Pancreas (tissue), 10 donors: ENCODE results near the gene MCC. TPM values are rescaled to one million over a fixed set of nuclear protein-coding genes. Genes with fewer than 3 reads are reported as not detected.

Experiments
- ATAC-seq, 4 donors: fragments of 200-7000 bp; cut with Tn5 transposase; one replicate each; pipeline versions ENCODE4 v1.8.0 to v1.9.1; 2020; ENCODE audit warnings: mild to moderate bottlenecking in 4 of 4, moderate library complexity in 4 of 4
- DNase-seq, 6 donors: peaks; one replicate each; pipeline ENCODE4 v3.0.0-alpha.2; 2020
- FAIRE-seq: peaks from 2 replicates; lab custom pipeline; 2012; peaks lifted over from hg19 to GRCh38; lab: Jason Lieb, UNC
- H3K27ac ChIP-seq, 4 donors: fragments of 200-600 bp; sonication (generic); 1 replicate in 3 of 4; 2 replicates in 1 of 4; pipeline versions ENCODE4 v1.5.0 to v1.8.0; 2020
- H3K27me3 ChIP-seq, 4 donors: fragments of 200-600 bp; one replicate each; pipeline ENCODE4 v1.8.0; 2021
- H3K36me3 ChIP-seq, 3 donors: fragments of 200-600 bp; sonication (generic) in 1 of 3; one replicate each; pipeline versions ENCODE4 v1.5.0 to v1.8.0; 2020 to 2021
- H3K4me1 ChIP-seq, 3 donors: fragments of 200-600 bp; one replicate each; pipeline ENCODE4 v1.8.0; 2021
- H3K4me3 ChIP-seq, 4 donors: fragments of 200-600 bp; sonication (generic) in 2 of 4; one replicate each; pipeline versions ENCODE4 v1.5.0 to v1.8.0; 2020 to 2021
- H3K9me3 ChIP-seq, 4 donors: fragments of 200-600 bp; one replicate each; pipeline ENCODE4 v1.8.0; 2021
- WGBS, 2 donors: extraction: QIAGEN DNeasy Blood & Tissue Kit; methylation state at CpG; one replicate each; pipeline ENCODE4 v1.1.7; 2013; 5-methylcytosine and 5-hydroxymethylcytosine counted together
- intact Hi-C, 3 donors: fragments of 100-400 bp; cut with DNase I; formaldehyde crosslinking; loops; one replicate each; pipeline versions ENCODE4 v1.11.1 to v1.14.2; 2022
- polyA plus RNA-seq, 2 donors: library from polyadenylated mRNA; stranded (reverse); fragments of 200-250 nt; gene quantifications; one replicate each; pipeline ENCODE4 v1.2.3, GENCODE V29; 2013
- total RNA-seq, 6 donors: library from RNA; stranded (reverse); fragmentation: NEBNext Ultra II Directional in 4 of 6; extraction: Animal tissue kit (Norgen Biotek cat#: 25700) in 4 of 6; gene quantifications; one replicate each; pipeline versions ENCODE4 v1.2.1 to v1.2.4, GENCODE V29; 2021 to 2023
- TF ChIP-seq, protein P1 (sequence below), 4 donors: fragments of 200-600 bp; sonication (generic) in 3 of 4; IDR thresholded peaks; one replicate each; pipeline versions ENCODE4 v1.5.0 to v1.8.0; 2021; ENCODE audit warnings: antibody characterized with exemption in 4 of 4
- donor health status: healthy with polysubstance abuse.
- donor health status: DM: no; HTN: no; CAD: no; lungs with moderate emphysema.
- donor health status: DM: no; HTN: no; CAD: no.
- donor health status: control.
- donor health status: control.
- donor health status: Bipolar disorder and iron deficiency.
- donor health status: DM: yes; HTN: yes; CAD: no.
- donor health status: DM: no; HTN: no; CAD: no.
- donor health status: DM: no; HTN: no; CAD: no.
- donor health status: DM: yes; HTN: yes; CAD: no.

The MCC gene
- total and polyA plus RNA-seq, 8 donors: 1.3 to 8.3 (median 4.0) TPM

DNA sequence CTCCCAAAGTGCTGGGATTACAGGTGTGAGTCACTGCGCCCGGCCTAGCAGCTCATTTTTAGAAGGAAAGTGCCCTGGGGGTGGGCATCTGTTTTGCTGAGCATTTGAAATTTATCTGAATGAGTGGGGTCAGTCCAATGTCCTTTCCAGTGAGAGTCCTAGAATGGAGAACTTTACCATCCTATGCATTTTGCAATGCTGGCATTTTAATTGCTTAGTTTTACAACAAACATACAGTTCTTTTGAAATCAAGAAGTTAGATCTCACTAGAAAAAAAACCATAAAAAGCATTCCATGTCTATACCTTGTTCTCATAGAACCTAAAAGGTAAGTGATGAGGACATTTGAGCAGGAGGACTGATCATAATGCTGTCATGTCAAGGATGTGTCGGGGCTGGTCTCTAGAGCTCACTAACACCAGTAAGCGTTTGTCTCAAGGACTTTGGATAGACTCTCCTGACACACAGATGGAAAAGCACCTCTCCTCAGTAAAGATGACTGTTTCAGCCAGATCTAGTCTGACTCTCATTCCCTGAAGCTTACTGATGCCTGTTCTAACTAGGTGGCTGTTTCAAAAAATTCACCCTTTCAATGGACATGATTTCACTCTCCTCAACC lies 427.7 kb downstream of the MCC start:
- ATAC-seq: no peak
- WGBS, 2 donors: 83 to 89% methylated on average over 4 of the region's 4 CpGs
- Histone ChIP-seq H3K9me3 (no peaks in the 10 kb centered on the region), H3K27ac (no peak overlapping the region), H3K4me3 (no peak overlapping the region), H3K36me3 (no peaks in the 10 kb centered on the region), H3K27me3 (no peaks in the 10 kb centered on the region), H3K4me1 (no peaks in the 10 kb centered on the region)
- no peak for DNase-seq
- FAIRE-seq: no peak
- TF ChIP-seq, protein P1, sequence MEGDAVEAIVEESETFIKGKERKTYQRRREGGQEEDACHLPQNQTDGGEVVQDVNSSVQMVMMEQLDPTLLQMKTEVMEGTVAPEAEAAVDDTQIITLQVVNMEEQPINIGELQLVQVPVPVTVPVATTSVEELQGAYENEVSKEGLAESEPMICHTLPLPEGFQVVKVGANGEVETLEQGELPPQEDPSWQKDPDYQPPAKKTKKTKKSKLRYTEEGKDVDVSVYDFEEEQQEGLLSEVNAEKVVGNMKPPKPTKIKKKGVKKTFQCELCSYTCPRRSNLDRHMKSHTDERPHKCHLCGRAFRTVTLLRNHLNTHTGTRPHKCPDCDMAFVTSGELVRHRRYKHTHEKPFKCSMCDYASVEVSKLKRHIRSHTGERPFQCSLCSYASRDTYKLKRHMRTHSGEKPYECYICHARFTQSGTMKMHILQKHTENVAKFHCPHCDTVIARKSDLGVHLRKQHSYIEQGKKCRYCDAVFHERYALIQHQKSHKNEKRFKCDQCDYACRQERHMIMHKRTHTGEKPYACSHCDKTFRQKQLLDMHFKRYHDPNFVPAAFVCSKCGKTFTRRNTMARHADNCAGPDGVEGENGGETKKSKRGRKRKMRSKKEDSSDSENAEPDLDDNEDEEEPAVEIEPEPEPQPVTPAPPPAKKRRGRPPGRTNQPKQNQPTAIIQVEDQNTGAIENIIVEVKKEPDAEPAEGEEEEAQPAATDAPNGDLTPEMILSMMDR (IDR thresholded peaks at IDR 0.05): no peak
- intact Hi-C loops: no loop called here

DNA sequence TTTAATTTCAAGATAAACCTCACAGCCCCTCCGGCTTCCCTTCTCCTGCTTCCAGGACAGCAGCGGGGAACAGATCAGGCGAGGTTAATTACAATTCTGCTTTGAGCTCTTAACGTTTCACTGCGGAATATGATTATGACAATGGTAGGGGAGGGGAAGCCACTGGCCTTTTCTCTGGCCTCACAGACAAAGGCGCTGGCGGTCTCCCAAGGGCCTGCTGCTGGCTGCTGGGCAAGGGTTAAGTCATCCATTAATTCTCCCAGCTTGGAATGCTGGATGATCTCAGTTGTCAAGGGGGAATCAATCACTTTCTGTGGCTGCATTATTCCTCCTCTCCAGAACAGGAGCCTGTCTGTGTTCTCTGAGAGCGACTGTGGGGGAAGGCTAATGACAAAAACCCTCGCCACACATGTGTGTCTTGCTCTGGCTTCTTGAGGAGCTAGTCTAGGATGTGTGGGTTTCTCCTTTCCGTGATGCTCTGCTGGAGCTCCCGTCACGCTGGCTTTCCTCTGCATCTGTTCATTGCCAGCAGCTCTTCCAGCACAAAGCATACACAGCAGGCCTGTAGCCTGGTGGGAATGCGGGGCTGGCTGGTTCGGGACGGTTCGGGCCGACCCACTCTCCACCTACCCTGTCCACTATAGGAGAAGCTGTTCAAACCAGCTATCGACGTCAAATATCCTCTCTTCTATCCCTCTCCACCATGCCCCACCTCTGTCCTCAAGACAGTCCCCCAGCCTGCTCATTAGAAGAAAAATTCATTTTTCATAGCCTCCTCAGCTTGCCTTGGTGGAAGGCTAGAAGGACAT lies 428.8 kb downstream of the MCC start:
- peak in 1 of 4 donors; percentile 15 for ATAC-seq
- Histone ChIP-seq H3K4me1 (no peaks in the 10 kb centered on the region), H3K36me3 (no peaks in the 10 kb centered on the region), H3K27me3 (no peaks in the 10 kb centered on the region), H3K27ac (no peak overlapping the region), H3K9me3 (no peaks in the 10 kb centered on the region), H3K4me3 (no peak overlapping the region)
- 72 to 74% methylated on average over 19 of the region's 19 CpGs for WGBS, 2 donors
- DNase-seq: no peak
- intact Hi-C loops: no loop called here
- no peak for FAIRE-seq
- TF ChIP-seq, protein P1 (IDR thresholded peaks at IDR 0.05): no peak

DNA sequence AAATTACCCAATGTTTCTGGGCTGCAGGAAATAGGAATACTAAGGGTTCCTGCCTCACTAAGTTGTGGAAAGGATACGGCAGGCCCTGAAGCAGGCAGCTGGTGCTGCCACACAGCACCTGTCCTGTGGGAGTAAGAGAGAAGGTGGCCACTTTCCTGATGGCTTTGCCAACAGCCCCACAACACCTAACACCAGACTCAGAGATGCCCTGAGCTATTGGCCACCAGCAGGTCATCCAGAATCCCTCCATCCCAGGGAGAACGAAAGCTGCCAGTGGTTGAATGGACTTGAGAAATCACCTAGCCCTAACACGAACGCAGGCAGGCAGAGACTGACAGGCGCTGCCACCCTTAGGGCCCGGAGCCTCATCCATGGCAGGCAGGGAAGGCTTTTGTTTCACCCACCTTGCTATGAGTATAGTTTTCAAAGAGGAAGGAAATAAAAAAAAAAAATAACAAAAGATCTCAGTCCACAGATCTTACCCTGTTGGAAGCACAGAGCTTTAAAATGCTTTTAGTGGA lies 429.5 kb downstream of the MCC start:
- DNase-seq: no peak
- no peak overlapping the region for H3K4me3 ChIP-seq
- H3K36me3 ChIP-seq: no peaks in the 10 kb centered on the region
- TF ChIP-seq, protein P1 (IDR thresholded peaks at IDR 0.05): no peak
- no peaks in the 10 kb centered on the region for H3K9me3 ChIP-seq
- no peak overlapping the region for H3K27ac ChIP-seq
- 65 to 68% methylated on average over 6 of the region's 6 CpGs for WGBS, 2 donors
- no peaks in the 10 kb centered on the region for H3K27me3 ChIP-seq
- ATAC-seq: no peak
- intact Hi-C loops: no loop called here
- H3K4me1 ChIP-seq: no peaks in the 10 kb centered on the region
- FAIRE-seq: no peak

DNA sequence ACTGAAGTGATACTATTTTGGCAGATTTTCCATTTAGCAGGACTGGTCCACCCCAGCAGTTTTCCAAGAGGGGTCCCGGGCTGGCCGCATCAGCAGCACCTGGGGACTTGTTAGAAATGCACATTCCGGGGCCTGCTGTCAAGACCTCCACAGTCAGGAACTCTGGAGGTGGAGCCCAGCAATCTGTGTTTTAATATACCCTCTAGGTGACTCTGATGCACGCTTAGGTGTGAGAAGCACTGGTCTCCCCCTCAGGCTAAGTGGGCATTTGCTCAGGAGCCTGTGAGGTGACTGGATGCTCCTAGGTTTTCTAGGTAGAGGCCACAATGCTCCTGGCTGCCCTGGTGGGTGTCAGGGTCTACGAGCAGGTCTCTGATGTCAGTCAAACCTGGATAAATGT lies 430.0 kb downstream of the MCC start:
- no peak for DNase-seq

More for the DNA sequence above, 430.0 kb downstream of the MCC start:
- WGBS, 2 donors: 73 to 78% methylated on average over 5 of the region's 5 CpGs
- intact Hi-C loops: no loop called here
- Histone ChIP-seq H3K4me1 (no peaks in the 10 kb centered on the region), H3K27me3 (no peaks in the 10 kb centered on the region), H3K4me3 (no peak overlapping the region), H3K9me3 (no peaks in the 10 kb centered on the region), H3K36me3 (no peaks in the 10 kb centered on the region), H3K27ac (no peak overlapping the region)
- TF ChIP-seq, protein P1 (IDR thresholded peaks at IDR 0.05): no peak
- ATAC-seq (no peak), FAIRE-seq (no peak)
